Measurements from ENCODE around the gene PLA2G4F.

The PLA2G4F gene, protein sequence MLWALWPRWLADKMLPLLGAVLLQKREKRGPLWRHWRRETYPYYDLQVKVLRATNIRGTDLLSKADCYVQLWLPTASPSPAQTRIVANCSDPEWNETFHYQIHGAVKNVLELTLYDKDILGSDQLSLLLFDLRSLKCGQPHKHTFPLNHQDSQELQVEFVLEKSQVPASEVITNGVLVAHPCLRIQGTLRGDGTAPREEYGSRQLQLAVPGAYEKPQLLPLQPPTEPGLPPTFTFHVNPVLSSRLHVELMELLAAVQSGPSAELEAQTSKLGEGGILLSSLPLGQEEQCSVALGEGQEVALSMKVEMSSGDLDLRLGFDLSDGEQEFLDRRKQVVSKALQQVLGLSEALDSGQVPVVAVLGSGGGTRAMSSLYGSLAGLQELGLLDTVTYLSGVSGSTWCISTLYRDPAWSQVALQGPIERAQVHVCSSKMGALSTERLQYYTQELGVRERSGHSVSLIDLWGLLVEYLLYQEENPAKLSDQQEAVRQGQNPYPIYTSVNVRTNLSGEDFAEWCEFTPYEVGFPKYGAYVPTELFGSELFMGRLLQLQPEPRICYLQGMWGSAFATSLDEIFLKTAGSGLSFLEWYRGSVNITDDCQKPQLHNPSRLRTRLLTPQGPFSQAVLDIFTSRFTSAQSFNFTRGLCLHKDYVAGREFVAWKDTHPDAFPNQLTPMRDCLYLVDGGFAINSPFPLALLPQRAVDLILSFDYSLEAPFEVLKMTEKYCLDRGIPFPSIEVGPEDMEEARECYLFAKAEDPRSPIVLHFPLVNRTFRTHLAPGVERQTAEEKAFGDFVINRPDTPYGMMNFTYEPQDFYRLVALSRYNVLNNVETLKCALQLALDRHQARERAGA

DNA sequence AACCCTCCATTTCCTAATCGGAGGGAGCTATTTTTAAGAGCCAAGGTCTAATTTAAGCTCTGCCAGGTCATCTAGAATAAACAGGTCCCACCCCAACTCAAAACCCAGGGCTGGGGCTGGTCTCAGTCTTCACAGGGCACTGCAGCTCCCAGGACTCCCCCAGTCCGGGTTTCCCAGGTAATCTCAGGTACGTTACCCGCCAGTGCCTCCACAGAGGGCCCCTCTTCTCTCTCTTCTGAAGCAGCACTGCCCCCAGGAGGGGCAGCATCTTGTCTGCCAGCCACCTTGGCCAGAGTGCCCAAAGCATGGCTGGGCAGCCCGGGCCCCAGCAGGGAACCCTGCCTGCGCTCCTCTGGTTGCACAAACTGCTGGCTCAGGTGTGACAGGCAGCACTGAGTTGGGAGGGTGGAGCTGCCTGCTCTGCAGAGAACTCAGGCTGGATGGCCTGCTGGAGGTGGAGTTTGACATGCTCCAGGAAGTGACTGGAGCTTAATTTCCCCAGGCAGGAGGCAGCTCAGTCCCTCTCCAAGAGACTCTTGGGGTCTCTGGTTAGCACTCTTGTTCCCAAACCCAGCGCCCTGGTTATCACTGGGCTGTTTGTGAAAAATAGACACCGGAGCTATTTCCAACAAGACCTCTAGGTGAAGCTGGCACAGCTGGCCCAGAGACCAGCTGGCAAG lies at the start of gene PLA2G4F:
TSS of gene PLA2G4F (minus strand) at position 394 of the 680 bp plus-strand sequence. CDS start at position 307, 87 bp downstream.
- no peak for DNase-seq (ENCODE audit: low spot score)

DNA sequence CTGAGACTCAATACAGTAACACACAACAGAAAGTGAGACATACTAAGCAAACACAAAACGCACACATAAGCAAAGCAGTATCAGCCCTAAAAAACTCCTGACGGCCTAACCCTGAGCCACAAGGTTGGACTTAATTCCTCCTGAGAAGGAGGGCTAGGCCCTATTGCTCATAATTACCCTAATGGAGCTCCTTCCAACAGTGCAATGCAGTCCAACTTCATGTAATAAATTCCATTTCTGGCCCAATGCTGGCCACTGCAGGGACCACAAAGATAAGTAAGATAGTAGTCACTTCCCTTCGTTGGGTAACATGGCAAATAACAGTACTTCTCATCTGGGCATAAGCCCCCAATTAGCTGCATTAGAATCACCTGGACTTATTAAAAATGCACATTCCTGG lies 47.5 kb upstream of the PLA2G4F start:
- no peak for DNase-seq (ENCODE audit: low spot score)

DNA sequence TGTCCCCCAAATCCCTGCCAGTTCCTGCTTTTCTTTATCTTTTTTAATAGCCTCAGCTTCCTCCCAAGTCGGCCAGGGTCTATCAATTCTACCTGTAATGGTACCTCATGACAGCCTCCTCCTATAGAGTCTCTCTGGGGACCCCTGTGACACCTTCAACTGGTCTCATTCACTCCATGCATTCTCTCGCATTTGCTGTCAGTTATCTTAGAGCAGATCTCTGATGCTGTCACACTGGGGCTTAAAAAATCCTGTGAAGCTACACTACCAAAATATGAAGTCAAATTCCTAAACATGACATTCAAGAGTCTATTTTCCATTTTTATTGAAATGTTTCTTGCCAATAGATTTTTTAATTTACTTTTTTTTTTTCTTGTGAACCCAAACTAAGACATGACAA lies 46.2 kb upstream of the PLA2G4F start:
- DNase-seq (ENCODE audit: low spot score), result no peak

DNA sequence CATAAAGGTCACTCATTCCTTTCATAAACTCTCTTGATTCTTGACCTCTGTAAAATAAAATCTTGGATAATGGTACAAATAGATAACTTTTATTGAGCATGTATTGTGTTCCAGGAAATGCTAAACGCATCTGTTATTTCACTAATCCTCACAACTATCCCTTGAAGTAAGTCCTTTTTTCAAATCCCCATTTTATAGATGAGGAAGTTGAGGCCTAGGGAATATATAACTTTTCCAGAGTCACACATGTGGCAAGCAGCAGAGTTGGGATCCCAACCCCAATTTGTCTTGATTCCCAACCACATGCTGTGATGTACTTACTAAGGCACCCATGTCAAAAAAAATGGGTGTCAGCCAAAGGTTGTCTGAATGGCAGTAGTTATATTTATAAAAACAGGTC lies 45.4 kb upstream of the PLA2G4F start:
- DNase-seq (ENCODE audit: low spot score), result no peak

DNA sequence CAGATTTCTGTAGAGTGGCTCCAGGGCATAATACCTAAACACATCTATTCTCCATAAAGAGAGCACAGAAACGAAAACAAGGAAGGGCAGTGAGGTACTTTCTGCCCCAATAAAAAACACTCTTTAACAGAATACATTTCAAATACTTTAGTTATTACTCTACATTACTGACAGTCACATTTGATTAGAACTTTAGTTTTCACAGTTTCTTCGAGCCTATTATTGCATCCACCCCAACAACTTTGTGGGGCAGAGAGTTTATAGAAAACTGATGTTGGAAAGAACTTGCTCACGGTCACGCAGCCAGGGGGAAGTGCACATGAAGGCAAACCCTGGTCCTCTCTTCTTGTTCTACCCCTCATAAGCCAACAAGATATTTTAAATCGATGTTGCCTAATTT lies 42.7 kb upstream of the PLA2G4F start:
- no peak for DNase-seq (ENCODE audit: low spot score)

DNA sequence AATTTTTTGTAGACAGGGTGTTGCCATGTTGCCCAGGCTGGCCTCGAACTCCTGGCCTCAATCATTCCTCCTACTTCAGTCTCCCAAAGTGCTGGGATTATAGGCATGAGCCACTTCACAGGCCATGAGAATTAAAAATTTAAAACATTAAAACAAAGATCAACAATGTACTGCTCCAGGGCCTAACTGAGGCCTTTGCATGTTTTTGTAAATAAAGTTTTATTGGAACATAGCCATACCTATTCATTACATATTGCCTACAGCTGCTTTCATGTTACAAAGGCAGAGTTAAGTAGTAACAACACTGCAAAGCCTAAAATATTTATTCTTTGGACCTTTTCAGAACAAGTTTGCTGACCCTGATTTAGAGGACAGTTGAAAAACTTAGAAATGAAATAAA lies 42.1 kb upstream of the PLA2G4F start:
- no peak for DNase-seq (ENCODE audit: low spot score)

DNA sequence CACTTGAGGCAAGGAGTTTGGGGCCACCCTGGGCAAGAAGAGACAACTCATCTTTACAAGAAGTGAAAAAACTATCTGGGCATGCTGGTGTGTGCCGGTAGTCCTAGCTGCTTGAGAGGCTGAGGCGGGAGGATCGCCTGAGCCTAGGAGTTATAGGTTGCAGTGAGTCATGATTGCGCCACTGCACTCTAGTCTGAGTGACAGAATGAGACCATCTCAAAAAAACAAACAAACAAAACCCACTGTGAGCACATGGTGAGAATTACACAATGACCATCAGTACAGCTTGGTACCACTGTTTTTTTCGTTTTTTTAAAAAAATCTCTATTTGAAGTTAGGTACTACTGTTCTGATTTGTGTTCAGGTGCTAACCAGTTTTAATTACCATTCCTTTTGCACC lies 38.1 kb upstream of the PLA2G4F start:
- DNase-seq (ENCODE audit: low spot score), result no peak

DNA sequence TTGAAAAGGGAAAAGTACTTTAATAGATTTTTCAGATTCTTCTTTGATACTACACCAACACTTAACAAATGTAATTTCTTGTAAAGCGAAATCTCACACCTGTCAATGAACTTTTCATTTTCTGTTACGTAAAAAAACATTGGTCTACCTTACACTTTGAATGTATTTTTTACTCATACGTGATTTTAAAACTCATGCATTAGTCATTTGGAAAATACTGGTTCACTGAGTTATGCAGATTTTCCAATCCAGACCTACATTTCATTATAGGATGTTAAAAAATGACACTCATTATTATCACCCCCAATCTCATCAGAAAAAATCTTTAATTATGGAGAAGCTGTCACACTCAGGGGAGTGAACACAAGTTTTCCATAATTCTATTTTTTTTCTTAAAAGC lies 36.9 kb upstream of the PLA2G4F start:
- no peak for DNase-seq (ENCODE audit: low spot score)

DNA sequence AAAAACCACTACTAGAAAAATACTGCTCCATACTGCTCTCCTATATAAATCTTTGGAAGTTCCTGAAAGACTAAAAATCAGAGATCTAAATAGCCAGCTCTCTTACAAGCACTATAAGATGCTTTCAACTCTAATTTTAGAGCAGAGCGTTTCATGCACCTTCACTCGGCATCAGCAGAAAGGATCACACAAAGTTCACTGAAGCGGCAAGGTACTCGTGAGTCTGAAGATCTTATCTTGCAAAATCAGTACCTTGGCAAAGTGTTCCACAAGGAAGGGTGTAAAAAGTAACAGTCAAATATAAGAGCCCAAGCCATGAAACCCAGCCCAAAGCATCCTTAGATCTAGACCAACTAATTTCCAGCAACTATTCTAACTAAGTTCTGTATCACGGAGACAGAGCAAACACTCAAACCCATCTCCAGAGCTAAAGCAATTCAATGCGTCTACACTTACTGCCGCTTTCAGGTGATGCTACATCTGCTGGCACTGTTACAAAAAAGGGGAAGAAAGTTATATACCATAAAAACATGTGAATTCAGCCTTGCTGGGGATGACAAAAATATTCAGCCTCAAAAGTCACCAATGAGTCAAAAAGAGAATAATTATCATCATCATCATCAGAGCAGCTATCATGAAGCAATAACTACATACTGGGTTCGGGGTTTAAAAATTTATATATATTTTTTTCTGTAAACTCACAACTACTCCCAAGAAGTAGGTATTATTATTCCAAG lies 35.3 kb upstream of the PLA2G4F start:
- no peak for DNase-seq (ENCODE audit: low spot score)

DNA sequence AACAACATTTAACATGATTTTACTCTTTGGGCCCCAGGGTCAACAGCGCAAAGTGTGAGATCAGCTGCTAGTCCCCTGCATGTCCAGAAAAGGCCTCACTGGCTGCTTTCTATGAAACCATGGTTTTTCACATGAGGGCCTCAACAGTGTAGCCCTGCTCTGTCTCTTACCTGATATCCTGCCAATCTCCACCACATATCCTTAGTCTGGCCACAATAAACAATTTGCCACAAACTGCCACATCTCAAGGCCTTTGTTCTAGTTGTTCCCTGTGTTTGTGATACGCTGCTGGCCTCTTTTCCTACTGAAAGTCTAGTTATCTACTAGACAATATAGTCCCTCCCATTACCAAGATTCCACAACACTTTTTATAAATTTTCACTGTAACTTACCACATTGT lies 33.9 kb upstream of the PLA2G4F start:
- no peak for DNase-seq (ENCODE audit: low spot score)

DNA sequence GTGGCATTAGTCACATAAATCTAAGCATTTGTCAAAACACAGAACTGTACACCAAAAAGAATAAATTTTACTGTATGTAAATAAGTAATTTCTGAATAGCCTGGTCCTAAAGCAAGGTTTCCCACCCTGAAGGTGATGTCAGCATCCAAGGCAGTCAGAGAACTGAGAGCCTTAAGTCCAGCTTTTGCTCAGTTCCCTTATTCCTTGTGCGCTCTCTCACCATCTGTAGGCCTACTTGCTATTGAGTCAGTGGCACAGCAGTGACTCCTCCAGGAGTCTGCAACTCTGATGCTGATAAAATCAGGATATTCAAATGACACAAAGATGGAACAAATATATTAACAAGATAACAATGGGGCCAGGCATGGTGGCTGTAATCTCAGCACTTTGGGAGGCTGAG lies 29.4 kb upstream of the PLA2G4F start:
- no peak for DNase-seq (ENCODE audit: low spot score)

DNA sequence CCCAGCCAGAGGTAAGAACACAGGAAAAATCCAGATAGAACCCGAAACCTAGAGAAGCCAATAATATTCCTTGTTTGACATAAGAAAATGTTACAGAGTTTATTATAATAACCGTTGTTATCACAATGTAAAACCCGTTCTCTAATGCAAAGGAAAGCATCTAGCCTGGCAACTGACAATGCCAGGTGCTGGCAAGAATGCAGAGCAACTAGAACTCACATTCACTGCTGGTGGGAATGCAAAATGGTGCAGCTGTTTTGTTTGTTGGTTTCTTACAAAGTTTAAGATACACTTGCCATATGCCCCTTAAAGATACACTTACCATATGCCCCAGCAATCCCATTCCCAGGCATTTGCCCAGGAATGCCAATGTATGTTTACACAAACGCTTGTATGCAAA lies 28.3 kb upstream of the PLA2G4F start:
- no peak for DNase-seq (ENCODE audit: low spot score)

DNA sequence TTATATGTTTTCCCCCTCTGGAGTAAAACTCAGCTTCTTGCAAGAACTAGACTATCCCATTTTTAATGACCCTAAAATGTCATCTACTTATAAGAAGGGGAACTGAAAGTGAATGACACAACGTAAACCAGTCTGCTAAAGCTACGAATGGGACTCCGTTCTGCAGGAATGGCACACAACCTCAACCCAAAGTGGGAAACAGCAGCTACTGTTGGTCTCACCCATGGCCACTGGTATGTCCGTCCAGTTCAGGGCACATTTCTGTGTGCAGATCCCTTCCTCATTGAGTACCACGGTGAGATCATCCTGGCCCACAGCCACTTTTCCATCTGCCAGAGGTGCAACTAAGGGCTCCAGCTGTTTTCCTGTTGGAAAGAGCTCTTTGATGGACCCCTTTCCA lies 27.9 kb upstream of the PLA2G4F start:
- no peak for DNase-seq (ENCODE audit: low spot score)

DNA sequence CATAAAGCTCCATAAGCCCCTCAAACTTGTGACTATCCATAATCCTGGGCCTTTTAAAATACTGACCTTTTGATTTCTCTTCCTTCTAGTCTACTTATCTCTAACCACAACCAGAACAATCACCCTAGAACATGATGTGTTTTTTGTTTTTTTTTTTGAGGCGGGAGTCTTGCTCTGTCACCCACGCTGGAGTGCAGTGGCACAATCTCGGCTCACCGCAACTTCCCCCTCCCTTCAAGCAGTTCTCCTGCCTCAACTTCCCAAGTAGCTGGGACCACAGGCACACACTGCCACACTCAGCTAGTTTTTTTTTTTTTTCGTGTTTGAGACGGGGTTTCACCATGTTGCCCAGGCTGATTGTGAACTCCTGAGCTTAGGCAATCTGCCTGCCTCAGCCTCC lies 26.5 kb upstream of the PLA2G4F start:
- DNase-seq (ENCODE audit: low spot score), result no peak

DNA sequence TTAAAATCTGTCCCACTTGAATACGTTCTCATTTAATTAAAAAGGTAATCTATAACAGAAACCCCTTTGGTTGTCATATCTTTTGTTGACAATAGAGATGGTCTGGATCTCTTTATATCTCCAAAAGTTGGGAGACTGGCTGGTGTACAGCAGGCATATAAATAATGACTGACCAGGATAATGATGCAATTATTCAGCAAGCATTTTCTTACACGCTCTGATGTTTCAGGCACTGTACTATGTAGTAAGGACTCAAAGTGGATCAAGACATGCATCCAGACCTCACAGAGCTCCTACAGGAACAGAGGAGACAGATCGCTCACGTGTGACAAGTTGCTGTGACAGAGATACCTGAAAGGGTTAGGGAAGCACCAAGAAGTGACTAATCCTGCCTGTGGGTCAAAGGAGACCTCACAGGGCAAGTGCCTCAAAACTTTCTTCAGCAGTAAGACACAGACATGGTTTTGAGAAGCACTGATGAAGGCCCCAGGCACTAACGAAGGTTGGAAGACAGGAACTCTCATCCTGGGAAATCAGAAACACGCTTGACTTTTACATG lies 26.0 kb upstream of the PLA2G4F start:
- DNase-seq (ENCODE audit: low spot score), result no peak

DNA sequence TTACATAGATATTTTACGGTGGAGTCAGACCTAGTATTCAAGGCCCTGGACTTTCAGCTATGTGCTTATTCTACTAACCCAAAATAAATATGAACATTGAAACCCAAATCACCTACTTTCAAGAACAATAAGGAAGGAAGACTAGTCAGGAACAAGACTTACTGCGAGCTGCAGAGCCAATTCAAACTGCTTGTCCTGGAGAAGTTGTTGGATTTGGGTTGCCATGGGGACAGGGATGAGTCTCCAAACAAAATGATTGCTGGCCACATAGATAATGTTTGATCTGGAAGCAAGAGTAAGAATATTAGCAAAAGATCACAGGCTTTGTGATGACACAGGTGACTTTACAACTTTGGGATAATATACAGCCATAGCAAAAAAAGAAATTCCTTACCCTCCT lies 21.6 kb upstream of the PLA2G4F start:
- no peak for DNase-seq (ENCODE audit: low spot score)

DNA sequence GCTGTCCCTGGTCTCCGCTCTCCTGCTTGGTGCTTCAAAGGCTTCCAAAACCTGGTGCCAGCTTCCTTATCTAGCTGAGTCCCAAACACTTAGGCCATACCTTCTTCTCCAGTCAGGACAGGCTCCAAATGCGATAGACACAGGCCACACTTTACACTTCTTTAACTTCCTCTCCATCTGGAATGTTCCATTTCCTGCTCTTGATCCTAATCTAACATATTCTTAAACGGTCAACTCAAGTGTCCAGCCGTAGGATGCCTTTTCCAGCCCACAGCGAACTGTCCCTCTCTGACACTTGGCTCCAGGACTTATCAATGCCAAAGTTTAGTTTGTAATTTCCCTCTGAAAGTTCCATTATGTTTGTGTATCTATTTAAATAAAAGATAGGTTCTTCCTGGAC lies 19.2 kb upstream of the PLA2G4F start:
- no peak for DNase-seq (ENCODE audit: low spot score)

DNA sequence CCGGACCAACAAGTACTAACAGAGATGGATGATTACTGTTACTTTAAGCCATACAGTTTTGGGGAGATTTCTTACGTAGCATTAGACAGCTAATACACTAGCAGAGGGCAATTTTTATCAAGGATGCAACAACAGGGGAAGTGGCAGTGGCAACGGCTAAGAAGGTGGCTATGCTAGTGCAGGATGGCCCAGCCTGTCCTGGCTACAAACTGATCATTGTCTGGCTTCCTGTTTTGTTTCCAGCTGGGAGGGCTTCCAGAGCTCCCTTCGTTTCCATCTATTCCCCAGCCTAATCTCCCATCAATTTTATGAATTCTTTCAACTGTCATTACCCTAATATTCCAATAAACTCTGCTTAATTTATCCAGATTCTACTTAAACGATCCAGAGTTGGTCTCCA lies 16.0 kb upstream of the PLA2G4F start:
- DNase-seq (ENCODE audit: low spot score), result no peak

DNA sequence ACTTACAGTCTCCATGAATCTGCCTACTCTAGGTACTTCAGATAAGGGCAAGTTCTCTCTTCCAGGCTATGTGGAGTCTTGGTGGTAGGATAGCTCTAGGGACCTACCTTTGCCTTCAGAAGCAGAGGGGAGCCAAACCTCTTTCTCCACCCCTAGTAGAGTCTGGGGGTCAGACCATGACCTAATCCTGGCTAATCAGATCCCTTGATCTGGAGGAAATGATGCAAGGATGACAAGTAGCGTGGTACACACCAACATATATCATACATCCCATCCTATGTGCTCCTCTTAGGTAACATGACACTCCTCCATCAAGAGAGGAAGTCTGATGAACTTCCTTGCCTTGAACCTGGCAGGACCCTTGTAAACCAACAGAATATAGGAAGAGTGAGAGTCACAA lies 15.4 kb upstream of the PLA2G4F start:
- DNase-seq (ENCODE audit: low spot score), result no peak

DNA sequence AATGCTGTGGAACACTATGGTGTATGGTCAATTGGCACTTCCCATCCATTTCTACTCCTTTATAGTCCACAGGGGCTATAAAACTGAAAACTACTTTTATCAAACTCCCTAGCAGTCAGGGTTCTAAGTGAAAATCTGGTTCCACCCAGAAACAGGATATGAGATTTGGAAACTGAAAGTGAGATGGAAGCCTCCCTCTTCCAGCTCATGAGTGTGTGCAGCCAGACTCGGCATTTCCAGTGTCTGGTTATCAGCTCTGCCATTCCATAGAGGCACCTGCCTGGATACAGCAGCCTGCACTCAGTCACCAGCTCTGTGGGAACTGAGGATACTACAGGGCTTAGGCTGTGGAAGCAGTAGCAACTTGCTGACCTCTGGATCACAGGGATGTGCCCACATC lies 14.7 kb upstream of the PLA2G4F start:
- no peak for DNase-seq (ENCODE audit: low spot score)

DNA sequence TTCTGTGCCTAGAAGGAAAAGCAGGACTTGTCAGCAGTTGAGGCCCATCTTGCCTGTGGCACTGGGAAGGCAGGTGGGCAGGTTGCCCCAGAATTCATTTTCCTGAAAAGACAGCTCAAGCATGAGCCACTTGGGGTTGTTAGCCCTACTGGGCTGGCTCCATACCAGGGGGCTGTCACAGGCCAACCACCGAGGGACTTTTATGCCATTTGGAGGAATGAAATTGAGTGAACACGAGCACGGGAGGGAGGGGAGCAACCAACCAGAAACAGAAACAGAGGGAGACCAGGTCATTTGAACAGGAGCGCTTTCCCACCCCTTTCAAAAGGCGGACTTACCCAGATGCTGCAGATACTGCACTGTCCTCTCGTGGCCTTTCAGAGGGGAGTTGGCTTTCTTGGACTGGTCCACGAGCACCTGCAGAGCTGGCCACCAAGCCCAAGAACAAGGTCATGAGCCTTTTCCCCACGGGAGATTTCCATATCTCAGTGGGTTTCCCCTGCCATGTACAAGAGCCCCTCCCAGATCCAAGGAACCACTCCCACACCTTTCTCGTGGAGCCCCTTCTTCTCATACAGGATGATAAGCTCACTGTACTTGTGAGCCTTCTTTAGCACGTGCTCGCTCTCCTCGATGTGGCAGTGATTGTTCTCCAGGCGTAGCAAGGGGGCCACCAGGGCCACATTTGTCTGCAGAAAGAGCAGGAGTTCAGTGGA lies 9.9 kb upstream of the PLA2G4F start:
- DNase-seq (ENCODE audit: low spot score), result no peak

Measured in left forelimb (tissue), 1 donor.